B cell (primary cell): ENCODE data around the gene HOXA10. TPM values are rescaled to one million over a fixed set of nuclear protein-coding genes. Genes with fewer than 3 reads are reported as not detected.

Source experiments
- ATAC-seq: fragments of 200-7000 bp; cut with Tn5 transposase; one replicate; pipeline ENCODE4 v1.10.0; 2021; ENCODE audit warnings: low read depth, mild to moderate bottlenecking, moderate number of reproducible peaks, moderate library complexity
- CTCF ChIA-PET: fragments of 350-600 bp; sonication (Branson Sonifier 250); formaldehyde crosslinking; loops from one replicate; lab custom pipeline; 2021; ENCODE audit warnings: antibody characterized with exemption, inconsistent platforms; lab: Charles Lee
- POLR2A ChIA-PET: fragments of 350-600 bp; sonication (Branson Sonifier 250); formaldehyde crosslinking; loops from one replicate; lab custom pipeline; 2021; ENCODE audit warnings: antibody characterized with exemption; lab: Charles Lee
- DNase-seq: peaks from one replicate; pipeline ENCODE4 v3.0.0; 2013
- H2AFZ ChIP-seq: 2 replicates; pipeline ENCODE4 v1.6.1; 2012; ENCODE audit warnings: mild to moderate bottlenecking, low read depth, low read length; ENCODE audit not compliant: insufficient read depth, poor library complexity, severe bottlenecking
- H3K27ac ChIP-seq, 2 donors: 1 replicate in 1 of 2; 2 replicates in 1 of 2; pipeline ENCODE4 v1.5.1; 2012 to 2013; ENCODE audit warnings: low read length in 2 of 2, mild to moderate bottlenecking in 2 of 2, moderate library complexity in 1 of 2
- H3K27me3 ChIP-seq, 4 experiments: fragments of 200-600 bp in 1 of 4; sonication (generic) in 1 of 4; replicated peaks in 1 of 4; 1 replicate in 2 of 4; 2 replicates in 2 of 4; pipeline versions ENCODE4 v1.6.1 to v1.7.0; 2013 to 2016; ENCODE audit warnings: low read length in 3 of 4, mild to moderate bottlenecking in 2 of 4, mixed read lengths in 1 of 4, moderate library complexity in 1 of 4; ENCODE audit not compliant: insufficient read depth in 4 of 4, control insufficient read depth in 3 of 4; ENCODE audit errors: control extremely low read depth in 1 of 4
- H3K36me3 ChIP-seq, 2 experiments: replicated peaks in 1 of 2; 1 replicate in 1 of 2; 2 replicates in 1 of 2; pipeline versions ENCODE4 v1.6.1 to v1.7.1; 2013; ENCODE audit warnings: low read length in 1 of 2; ENCODE audit not compliant: insufficient read depth in 2 of 2, control insufficient read depth in 1 of 2; ENCODE audit errors: control extremely low read depth in 1 of 2, extremely low read depth in 1 of 2
- H3K4me1 ChIP-seq, 2 donors: fragments of 200-600 bp in 1 of 2; sonication (generic) in 1 of 2; 1 replicate in 1 of 2; 2 replicates in 1 of 2; pipeline versions ENCODE4 v1.5.1 to v1.6.1; 2013 to 2017; ENCODE audit warnings: low read length in 2 of 2; ENCODE audit not compliant: control insufficient read depth in 2 of 2, insufficient read depth in 2 of 2
- H3K4me2 ChIP-seq: replicated peaks from 2 replicates; pipeline ENCODE3; 2012; ENCODE audit warnings: mild to moderate bottlenecking, low read depth, low read length; ENCODE audit not compliant: poor library complexity, severe bottlenecking
- H3K4me3 ChIP-seq, 5 experiments: fragments of 200-600 bp in 1 of 5; sonication (generic) in 1 of 5; 1 replicate in 3 of 5; 2 replicates in 2 of 5; pipeline versions ENCODE4 v1.5.1 to v1.7.0; 2011 to 2016; ENCODE audit warnings: low read length in 4 of 5, mild to moderate bottlenecking in 4 of 5, low read depth in 2 of 5, control low read depth in 1 of 5, moderate library complexity in 1 of 5; ENCODE audit not compliant: insufficient read depth in 1 of 5; ENCODE audit errors: control extremely low read depth in 1 of 5, extremely low read depth in 1 of 5
- H3K79me2 ChIP-seq: fragments of 200-600 bp; sonication (generic); one replicate; pipeline ENCODE4 v1.6.0; 2016; ENCODE audit warnings: low read length; ENCODE audit not compliant: control insufficient read depth, insufficient read depth
- H3K9ac ChIP-seq: fragments of 200-600 bp; sonication (generic); 2 replicates; pipeline ENCODE4 v1.6.1; 2017; ENCODE audit warnings: mild to moderate bottlenecking, low read length, moderate library complexity
- H3K9me3 ChIP-seq, 3 donors: one replicate each; pipeline versions ENCODE4 v1.6.1 to v1.7.1; 2013; ENCODE audit warnings: low read length in 2 of 3; ENCODE audit not compliant: control insufficient read depth in 2 of 3, insufficient read depth in 1 of 3; ENCODE audit errors: control extremely low read depth in 1 of 3
- H4K20me1 ChIP-seq: 2 replicates; pipeline ENCODE4 v1.6.0; 2012; ENCODE audit warnings: mild to moderate bottlenecking, low read length; ENCODE audit not compliant: insufficient read depth, control insufficient read depth, poor library complexity, severe bottlenecking
- H3K27ac Mint-ChIP-seq: one replicate; pipeline ENCODE4 v1.8.0; 2021; ENCODE audit warnings: mixed read lengths
- H3K27me3 Mint-ChIP-seq: one replicate; pipeline ENCODE4 v1.8.0; 2021; ENCODE audit warnings: mixed read lengths
- H3K4me1 Mint-ChIP-seq: one replicate; pipeline ENCODE4 v1.8.0; 2021; ENCODE audit warnings: mixed read lengths
- H3K4me3 Mint-ChIP-seq: one replicate; pipeline ENCODE4 v1.8.0; 2021; ENCODE audit warnings: mixed read lengths
- H3K9me3 Mint-ChIP-seq: one replicate; pipeline ENCODE4 v1.8.0; 2022; ENCODE audit warnings: mixed read lengths; ENCODE audit not compliant: insufficient read depth
- CTCF ChIP-seq: fragments of 200-600 bp; IDR thresholded peaks from one replicate; pipeline ENCODE4 v1.8.0; 2022; ENCODE audit warnings: antibody characterized with exemption, mild to moderate bottlenecking
- EZH2 ChIP-seq: IDR thresholded peaks from 2 replicates; pipeline ENCODE4 v1.6.1; 2012; ENCODE audit warnings: borderline replicate concordance, low read depth, mild to moderate bottlenecking, moderate library complexity, low read length; ENCODE audit not compliant: insufficient read depth, poor library complexity, severe bottlenecking
- WGBS: methylation state at CpG from one replicate; pipeline ENCODE4 v1.1.5; 2013; ENCODE audit warnings: missing lambda C conversion rate; ENCODE audit not compliant: insufficient coverage; 5-methylcytosine and 5-hydroxymethylcytosine counted together
- intact Hi-C: fragments of 100-400 bp; cut with micrococcal nuclease; formaldehyde crosslinking; loops from one replicate; pipeline ENCODE4 v1.10.0; 2022
- polyA plus RNA-seq: library from polyadenylated mRNA; depleted of rRNA; stranded (reverse); fragments of >200 nt; gene quantifications from 2 replicates; pipeline ENCODE4 v1.2.3, GENCODE V29; 2012
- total RNA-seq, 2 donors: library from RNA; stranded (reverse); fragments of 120-200 nt in 1 of 2; gene quantifications; 1 replicate in 1 of 2; 2 replicates in 1 of 2; pipeline versions ENCODE4 v1.2.3 to v1.2.4, GENCODE V29; 2013 to 2022

The HOXA10 gene
- total and polyA plus RNA-seq, 2 donors (not counting 1 experiment from before 2014, with no cell fraction given), result not detected

- Mint-ChIP-seq H3K27ac (no peak overlapping the region), H3K27me3 (peaks cover 81% of the 10 kb centered on the region), H3K4me1 (peaks cover 17% of the 10 kb centered on the region), H3K9me3 (no peaks in the 10 kb centered on the region), H3K4me3 (no peak overlapping the region)
- ATAC-seq, result no peak
- peaks cover 0 to 93% (median 63%) of the 10 kb centered on the region in 4 experiments for H3K27me3 ChIP-seq
- 12% methylated on average over 42 of the region's 52 CpGs for WGBS
- H3K4me1 ChIP-seq, result peaks cover 17 to 25% of the 10 kb centered on the region in 2 donors
- peak; percentile 33 for DNase-seq
- H2AFZ ChIP-seq, result no peak overlapping the region
- CTCF ChIA-PET, result interaction anchor here (3.0 kb wide), 1 partner anchor 562 kb away, joined by 20 read pairs; no protein-coding TSS in a partner anchor
- no peak overlapping the region for H3K4me3 ChIP-seq
- no peak overlapping the region for H3K9ac ChIP-seq
- no peaks in the 10 kb centered on the region for H3K79me2 ChIP-seq
- POLR2A ChIA-PET, result no interaction called here
- peak overlapping the region; percentile 11 for H3K4me2 ChIP-seq
- H3K36me3 ChIP-seq, result no peaks in the 10 kb centered on the region
- TF ChIP-seq CTCF (no peak), EZH2 (peak; percentile 89)
- peaks cover 0 to 22% (median 0%) of the 10 kb centered on the region in 3 donors for H3K9me3 ChIP-seq
- no peaks in the 10 kb centered on the region for H4K20me1 ChIP-seq
- intact Hi-C loops, result loop anchor here (5.0 kb wide), 2 partner anchors 365 to 560 kb away; no protein-coding TSS in a partner anchor
- no peak overlapping the region for H3K27ac ChIP-seq
Measured at GRCh38 chr7:27212497-27213432, 38.6 kb upstream of the HOXA10 start.

- H3K4me1 Mint-ChIP-seq, result peaks cover 17% of the 10 kb centered on the region
- Histone ChIP-seq H3K4me2 (no peak overlapping the region), H3K36me3 (no peaks in the 10 kb centered on the region), H3K27ac (no peak overlapping the region), H3K27me3 (peaks cover 0 to 94% (median 71%) of the 10 kb centered on the region in 4 experiments), H3K79me2 (no peaks in the 10 kb centered on the region), H3K4me3 (no peak overlapping the region), H4K20me1 (no peaks in the 10 kb centered on the region), H3K4me1 (peaks cover 17 to 25% of the 10 kb centered on the region in 2 donors), H3K9me3 (peaks cover 0 to 22% (median 1%) of the 10 kb centered on the region in 3 donors), H3K9ac (no peak overlapping the region), H2AFZ (no peak overlapping the region)
- POLR2A ChIA-PET, result no interaction called here
- CTCF ChIA-PET, result interaction anchor here (0.6 to 3.8 kb wide), 8 partner anchors 16 to 1319 kb away, joined by 3 to 35 read pairs (median 10); no protein-coding TSS in a partner anchor
- intact Hi-C loops, result loop anchor here (2.0 to 5.0 kb wide), 3 partner anchors 39 to 561 kb away; no protein-coding TSS in a partner anchor
- no peak overlapping the region for H3K27ac Mint-ChIP-seq
- DNase-seq, result no peak
- no peak for ATAC-seq
- peaks cover 84% of the 10 kb centered on the region for H3K27me3 Mint-ChIP-seq
- H3K4me3 Mint-ChIP-seq, result no peak overlapping the region
- WGBS, result 20% methylated on average over 3 of the region's 3 CpGs
- TF ChIP-seq CTCF (no peak), EZH2 (no peak)
- no peaks in the 10 kb centered on the region for H3K9me3 Mint-ChIP-seq
Measured at GRCh38 chr7:27211764-27212204, 37.7 kb upstream of the HOXA10 start.
